Fibroblast of villous mesenchyme (primary cell): ENCODE results near the gene ADCY5. TPM values are rescaled to one million over a fixed set of nuclear protein-coding genes. Genes with fewer than 3 reads are reported as not detected.

Source experiments
- DNase-seq: peaks from one replicate; pipeline ENCODE4 v3.0.0-alpha.2; 2010; ENCODE audit warnings: low read depth
- H3K4me3 ChIP-seq: 2 replicates; pipeline ENCODE4 v1.5.1; 2011; ENCODE audit warnings: low read depth, mild to moderate bottlenecking, low read length
- CTCF ChIP-seq: IDR thresholded peaks from 2 replicates; pipeline ENCODE4 v1.5.1; 2012; ENCODE audit warnings: low read depth, mild to moderate bottlenecking, low read length; ENCODE audit not compliant: insufficient read depth
- total RNA-seq: library from RNA; depleted of rRNA; stranded (reverse); fragments of >200 nt; gene quantifications from 2 replicates; pipeline ENCODE4 v1.2.3, GENCODE V29; 2012

The ADCY5 gene
- total RNA-seq, 1 donor, result 0.43 TPM

GRCh38 chr3:123297627-123297899 lies 151.3 kb downstream of the ADCY5 start:
- no peak for DNase-seq
- no peak for TF ChIP-seq CTCF
- H3K4me3 ChIP-seq, result no peak overlapping the region

- no peak for DNase-seq
- H3K4me3 ChIP-seq, result no peak overlapping the region
- no peak for TF ChIP-seq CTCF
These were observed 151.9 kb downstream of the ADCY5 start for GRCh38 chr3:123296836-123297626.

- no peak for TF ChIP-seq CTCF
- no peak for DNase-seq
- H3K4me3 ChIP-seq, result no peak overlapping the region
These were observed 152.6 kb downstream of the ADCY5 start for GRCh38 chr3:123296261-123296660.

- no peak for TF ChIP-seq CTCF
These were observed 153.0 kb downstream of the ADCY5 start for GRCh38 chr3:123295901-123296250.

GRCh38 chr3:123295171-123295900 lies 153.6 kb downstream of the ADCY5 start:
- TF ChIP-seq CTCF, result no peak
- H3K4me3 ChIP-seq, result no peak overlapping the region
- no peak for DNase-seq

More at GRCh38 chr3:123295901-123296250, 153.0 kb downstream of the ADCY5 start:
- no peak overlapping the region for H3K4me3 ChIP-seq
- DNase-seq, result no peak

- TF ChIP-seq CTCF, result no peak
- no peak overlapping the region for H3K4me3 ChIP-seq
- DNase-seq, result no peak
These were observed 154.5 kb downstream of the ADCY5 start for GRCh38 chr3:123294296-123294938.
